Left cardiac atrium (tissue), 4 donors: ENCODE results near the gene TGFBR3. TPM values are rescaled to one million over a fixed set of nuclear protein-coding genes. Genes with fewer than 3 reads are reported as not detected.

Experiments
- ATAC-seq, 2 donors: fragments of 200-7000 bp; cut with Tn5 transposase; one replicate each; pipeline ENCODE4 v1.9.1; 2020; ENCODE audit warnings: mild to moderate bottlenecking in 2 of 2, moderate library complexity in 2 of 2
- DNase-seq: peaks from one replicate; pipeline ENCODE4 v3.0.0-alpha.2; 2020
- intact Hi-C, 2 donors: fragments of 100-400 bp; cut with DNase I; formaldehyde crosslinking; loops; one replicate each; pipeline versions ENCODE4 v1.14.1 to v1.15.1; 2022 to 2023
- total RNA-seq, 2 donors: library from RNA; stranded (reverse); fragmentation: NEBNext Ultra II Directional; extraction: Animal tissue kit (Norgen Biotek cat#: 25700); gene quantifications; one replicate each; pipeline ENCODE4 v1.2.1, GENCODE V29; 2021
- donor health status: DM: no; HTN: yes; CAD: no.
- donor health status: DM: no; HTN: yes; CAD: no; lungs with severe emphysema.
- donor health status: DM: yes; HTN: yes; CAD: no.
- donor health status: Dilated cardiomyopathy.

The TGFBR3 gene
- total RNA-seq, 2 donors from 2014 or later = 43.8 to 56.2 TPM

- ATAC-seq = no peak
- intact Hi-C loops = loop anchor here (5.0 to 10.0 kb wide), 4 partner anchors 55 to 378 kb away; no protein-coding TSS in a partner anchor
Observed at GRCh38 chr1:91889717-91890459, 3.9 kb upstream of the TGFBR3 start.

GRCh38 chr1:91885213-91885715, 687 bp downstream of the TGFBR3 start:
- peak; percentile 40 to 53 for ATAC-seq
- peak; percentile 50 for DNase-seq

More at GRCh38 chr1:91889717-91890459, 3.9 kb upstream of the TGFBR3 start:
- DNase-seq = no peak

GRCh38 chr1:91884459-91885212, 1.3 kb downstream of the TGFBR3 start:
- peak in 1 of 2 donors; percentile 27 for ATAC-seq
- DNase-seq = no peak
- intact Hi-C loops = loop anchor here (5.0 to 10.0 kb wide), 4 partner anchors 50 to 372 kb away; no protein-coding TSS in a partner anchor

More at GRCh38 chr1:91885213-91885715, 687 bp downstream of the TGFBR3 start:
- intact Hi-C loops = loop anchor here (5.0 to 10.0 kb wide), 4 partner anchors 50 to 373 kb away; no protein-coding TSS in a partner anchor

- intact Hi-C loops = loop anchor here (10.0 kb wide), 3 partner anchors 49 to 189 kb away; no protein-coding TSS in a partner anchor
- no peak for DNase-seq
- ATAC-seq = no peak
Observed at GRCh38 chr1:91883470-91883869, 2.5 kb downstream of the TGFBR3 start.

GRCh38 chr1:91881280-91881679, 4.7 kb downstream of the TGFBR3 start:
- ATAC-seq (no peak), DNase-seq (no peak)
- intact Hi-C loops = loop anchor here (10.0 kb wide), 3 partner anchors 46 to 186 kb away; no protein-coding TSS in a partner anchor

GRCh38 chr1:91879733-91880132, 6.2 kb downstream of the TGFBR3 start:
- intact Hi-C loops = loop anchor here (10.0 kb wide), 3 partner anchors 45 to 185 kb away; no protein-coding TSS in a partner anchor

GRCh38 chr1:91877574-91878208, 8.3 kb downstream of the TGFBR3 start:
- DNase-seq = no peak
- no peak for ATAC-seq
- intact Hi-C loops = no loop called here

More at GRCh38 chr1:91879733-91880132, 6.2 kb downstream of the TGFBR3 start:
- no peak for ATAC-seq
- no peak for DNase-seq

- ATAC-seq = no peak
- intact Hi-C loops = no loop called here
- no peak for DNase-seq
Observed at GRCh38 chr1:91876781-91877573, 9.0 kb downstream of the TGFBR3 start.

- intact Hi-C loops = no loop called here
- ATAC-seq = no peak
- no peak for DNase-seq
Observed at GRCh38 chr1:91876040-91876470, 9.9 kb downstream of the TGFBR3 start.

- DNase-seq = no peak
- intact Hi-C loops = no loop called here
- ATAC-seq = no peak
Observed at GRCh38 chr1:91874167-91874566, 11.8 kb downstream of the TGFBR3 start.

GRCh38 chr1:91872559-91873081, 13.3 kb downstream of the TGFBR3 start:
- ATAC-seq (peak in 1 of 2 donors; percentile 56), DNase-seq (no peak)
- intact Hi-C loops = no loop called here

GRCh38 chr1:91872000-91872399, 14.0 kb downstream of the TGFBR3 start:
- DNase-seq (no peak), ATAC-seq (peak; percentile 33 to 48)
- intact Hi-C loops = no loop called here

GRCh38 chr1:91870322-91870721, 15.6 kb downstream of the TGFBR3 start:
- no peak for DNase-seq
- intact Hi-C loops = no loop called here
- ATAC-seq = no peak

- intact Hi-C loops = no loop called here
- ATAC-seq (no peak), DNase-seq (no peak)
Observed at GRCh38 chr1:91866425-91866824, 19.5 kb downstream of the TGFBR3 start.

GRCh38 chr1:91864017-91864700, 21.8 kb downstream of the TGFBR3 start:
- ATAC-seq (peak; percentile 57 to 78), DNase-seq (no peak)
- intact Hi-C loops = no loop called here

GRCh38 chr1:91863498-91863897, 22.5 kb downstream of the TGFBR3 start:
- intact Hi-C loops = no loop called here
- ATAC-seq = no peak
- DNase-seq = no peak

- ATAC-seq (no peak), DNase-seq (no peak)
- intact Hi-C loops = no loop called here
Observed at GRCh38 chr1:91862120-91862519, 23.8 kb downstream of the TGFBR3 start.
